Heart left ventricle (tissue), 13 donors: ENCODE data around the gene TMX2.

Source experiments
- POLR2A ChIP-seq, 2 donors: fragments of 450-650 bp; IDR thresholded peaks; one replicate each; pipeline ENCODE4 v1.6.1; 2017; ENCODE audit warnings: antibody characterized with exemption in 2 of 2, mild to moderate bottlenecking in 2 of 2, moderate library complexity in 2 of 2
- TF ChIP-seq, protein P1 (sequence below), 12 donors: fragments of 200-600 bp; sonication (generic) in 4 of 12; IDR thresholded peaks; one replicate each; pipeline versions ENCODE4 v1.5.0 to v1.8.0; 2018 to 2022; ENCODE audit warnings: antibody characterized with exemption in 12 of 12, mild to moderate bottlenecking in 5 of 12
- donor health status: ischemic (EF 13 %, LVEDD 7.1; RV severe dilation, severe dysfunction).
- donor health status: DM: no; HTN: yes; CAD: no.
- donor health status: DM: no; HTN: no; CAD: no.
- donor health status: ischemic (EF 25% LVEDD 6.9; RV normal size, moderate dysfunction).
- donor health status: ischemic (EF 25% LVEDD 5.7; RV mildly dilated, moderate dysfunction).
- donor health status: ischemic (EF 35%, LVEDD 5.7; RV mildly dilated, moderate dysfunction).
- donor health status: nonischemic (EF 11% LVEDD 7.7; RV severe dilation, severe dysfunction).
- donor health status: DM: yes; HTN: yes; CAD: no.
- donor health status: PGD.
- donor health status: ischemic (EF 29% LVEDD 5.4; RV normal size, mild dysfunction).
- donor health status: nonischemic (EF 23%, LVEDD 6.1; RV moderate dilation, normal function).

DNA sequence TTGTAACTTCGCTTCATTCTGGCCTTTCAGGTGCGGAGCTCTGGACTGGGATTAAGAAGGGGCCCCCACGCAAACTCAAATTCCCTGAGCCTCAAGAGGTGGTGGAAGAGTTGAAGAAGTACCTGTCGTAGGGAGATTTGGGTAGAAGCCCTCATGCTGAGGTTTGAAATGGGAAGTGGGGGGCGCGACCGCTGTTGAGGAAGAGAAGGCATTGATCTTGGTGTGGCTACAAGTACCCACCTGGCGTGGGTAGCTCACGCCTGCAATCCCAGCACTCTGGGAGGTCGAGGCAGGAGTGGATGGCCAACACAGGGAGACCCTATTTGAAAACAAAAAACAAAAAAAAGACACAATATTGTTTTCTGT is 29.7 kb downstream of the TMX2 start:
- TF ChIP-seq, protein P1, sequence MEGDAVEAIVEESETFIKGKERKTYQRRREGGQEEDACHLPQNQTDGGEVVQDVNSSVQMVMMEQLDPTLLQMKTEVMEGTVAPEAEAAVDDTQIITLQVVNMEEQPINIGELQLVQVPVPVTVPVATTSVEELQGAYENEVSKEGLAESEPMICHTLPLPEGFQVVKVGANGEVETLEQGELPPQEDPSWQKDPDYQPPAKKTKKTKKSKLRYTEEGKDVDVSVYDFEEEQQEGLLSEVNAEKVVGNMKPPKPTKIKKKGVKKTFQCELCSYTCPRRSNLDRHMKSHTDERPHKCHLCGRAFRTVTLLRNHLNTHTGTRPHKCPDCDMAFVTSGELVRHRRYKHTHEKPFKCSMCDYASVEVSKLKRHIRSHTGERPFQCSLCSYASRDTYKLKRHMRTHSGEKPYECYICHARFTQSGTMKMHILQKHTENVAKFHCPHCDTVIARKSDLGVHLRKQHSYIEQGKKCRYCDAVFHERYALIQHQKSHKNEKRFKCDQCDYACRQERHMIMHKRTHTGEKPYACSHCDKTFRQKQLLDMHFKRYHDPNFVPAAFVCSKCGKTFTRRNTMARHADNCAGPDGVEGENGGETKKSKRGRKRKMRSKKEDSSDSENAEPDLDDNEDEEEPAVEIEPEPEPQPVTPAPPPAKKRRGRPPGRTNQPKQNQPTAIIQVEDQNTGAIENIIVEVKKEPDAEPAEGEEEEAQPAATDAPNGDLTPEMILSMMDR (IDR thresholded peaks at IDR 0.05) = no peak
- TF ChIP-seq POLR2A (IDR thresholded peaks at IDR 0.05) = no peak
